PC-9 (cell line): ENCODE results near the gene HDAC7. TPM values are rescaled to one million over a fixed set of nuclear protein-coding genes. Genes with fewer than 3 reads are reported as not detected.

ENCODE experiments used
- BruUV-seq: library from RNA; stranded (reverse); fragments of 400-500 nt; replicated peaks from 2 replicates; lab custom pipeline; 2021; lab: Mats Ljungman, UMichigan
- CTCF ChIA-PET: fragments of 300-600 bp; sonication (Branson Sonifier 250); formaldehyde crosslinking; loops from one replicate; lab custom pipeline; 2022; ENCODE audit warnings: antibody characterized with exemption; lab: Charles Lee
- POLR2A ChIA-PET: fragments of 300-600 bp; sonication (Branson Sonifier 250); formaldehyde crosslinking; loops from one replicate; lab custom pipeline; 2022; ENCODE audit warnings: antibody characterized with exemption; ENCODE audit not compliant: unreplicated experiment; lab: Charles Lee
- DNase-seq, 2 experiments: peaks; one replicate each; pipeline versions ENCODE4 v3.0.0 to v3.0.0-alpha.2; 2015 to 2022; ENCODE audit warnings: mixed read lengths in 1 of 2
- H2AFZ ChIP-seq: fragments of 200-600 bp; sonication (generic); 2 replicates; pipeline ENCODE4 v1.8.1; 2017; ENCODE audit warnings: antibody characterized with exemption
- H3F3A ChIP-seq: fragments of 200-600 bp; sonication (generic); 2 replicates; pipeline ENCODE4 v1.8.1; 2017; ENCODE audit warnings: antibody characterized with exemption, mild to moderate bottlenecking, low read depth; ENCODE audit not compliant: insufficient read depth
- H3K27ac ChIP-seq: fragments of 200-600 bp; sonication (generic); 2 replicates; pipeline ENCODE4 v1.6.1; 2016; ENCODE audit warnings: mixed run types
- H3K27me3 ChIP-seq: fragments of 200-600 bp; sonication (generic); 2 replicates; pipeline ENCODE4 v1.6.1; 2016; ENCODE audit warnings: low read depth, mixed run types; ENCODE audit not compliant: insufficient read depth
- H3K36me3 ChIP-seq: fragments of 200-600 bp; sonication (generic); 2 replicates; pipeline ENCODE4 v1.6.1; 2016; ENCODE audit warnings: low read depth, mixed run types
- H3K4me1 ChIP-seq: fragments of 200-600 bp; sonication (generic); replicated peaks from 2 replicates; pipeline ENCODE4 v1.6.1; 2016; ENCODE audit warnings: mixed run types; ENCODE audit not compliant: insufficient read depth
- H3K4me2 ChIP-seq: fragments of 200-600 bp; sonication (generic); 2 replicates; pipeline ENCODE4 v1.6.1; 2017; ENCODE audit warnings: mixed run types
- H3K4me3 ChIP-seq: fragments of 200-600 bp; sonication (generic); 2 replicates; pipeline ENCODE4 v1.6.1; 2016; ENCODE audit warnings: mixed run types
- H3K79me2 ChIP-seq: fragments of 200-600 bp; sonication (generic); 2 replicates; pipeline ENCODE4 v1.6.1; 2017; ENCODE audit warnings: low read depth, mixed run types
- H3K9me2 ChIP-seq: fragments of 200-600 bp; sonication (generic); 2 replicates; pipeline ENCODE4 v1.8.1; 2017; ENCODE audit warnings: mild to moderate bottlenecking; ENCODE audit not compliant: insufficient read depth
- H3K9me3 ChIP-seq: fragments of 200-600 bp; sonication (generic); 2 replicates; pipeline ENCODE4 v1.8.1; 2016; ENCODE audit warnings: low read depth; ENCODE audit not compliant: insufficient read depth
- H4K20me1 ChIP-seq: fragments of 200-600 bp; sonication (generic); 2 replicates; pipeline ENCODE4 v1.8.1; 2017; ENCODE audit not compliant: insufficient read depth
- CTCF ChIP-seq: fragments of 200-600 bp; sonication (generic); conservative IDR thresholded peaks from 2 replicates; pipeline ENCODE4 v1.6.1; 2017; ENCODE audit warnings: mixed run types, antibody characterized with exemption, mild to moderate bottlenecking, moderate library complexity
- EZH2 ChIP-seq: fragments of 200-600 bp; sonication (generic); IDR thresholded peaks from 2 replicates; pipeline ENCODE4 v1.8.0; 2017; ENCODE audit warnings: antibody characterized with exemption, low read depth
- intact Hi-C: fragments of 100-400 bp; cut with micrococcal nuclease; formaldehyde crosslinking; loops from one replicate; pipeline ENCODE4 v1.10.0; 2022; ENCODE audit not compliant: unreplicated experiment
- total RNA-seq: library from RNA; stranded (reverse); gene quantifications from 2 replicates; pipeline ENCODE4 v1.2.3, GENCODE V29; 2021

Gene HDAC7
- total RNA-seq, 1 experiment from 2014 or later, result 106 TPM

GRCh38 chr12:47835006-47835830, 15.5 kb upstream of the HDAC7 start:
- H3K27me3 ChIP-seq, result no peaks in the 10 kb centered on the region
- H2AFZ ChIP-seq, result no peak overlapping the region
- TF ChIP-seq CTCF, result no peak
- TF ChIP-seq EZH2, result no peak
- H3K4me3 ChIP-seq, result no peak overlapping the region
- POLR2A ChIA-PET, result interaction anchor here (0.6 to 1.3 kb wide), 9 partner anchors 10 to 129 kb away, joined by 3 to 13 read pairs (median 4); partner anchors contain the start of genes HDAC7, RPAP3 and TMEM106C
- no TSS peak for BruUV-seq
- DNase-seq, result no peak
- CTCF ChIA-PET, result interaction anchor here (0.7 to 1.8 kb wide), 7 partner anchors 22 to 93 kb away, joined by 3 to 13 read pairs (median 5); no protein-coding TSS in a partner anchor
- H3F3A ChIP-seq, result peaks cover 10% of the 10 kb centered on the region; the same call in 1 of the 2 replicates
- H3K79me2 ChIP-seq, result no peaks in the 10 kb centered on the region
- peak overlapping the region; percentile 65; the same call in 1 of the 2 replicates for H3K27ac ChIP-seq
- H3K9me3 ChIP-seq, result 0 out of 2 replicates have a peak, but pooled peaks cover 4% of the 10 kb centered on the region
- H3K9me2 ChIP-seq, result no peaks in the 10 kb centered on the region
- intact Hi-C loops, result loop anchor here (1.0 kb wide), 1 partner anchor 10 kb away; no protein-coding TSS in a partner anchor
- peaks cover 37% of the 10 kb centered on the region for H3K4me1 ChIP-seq
- no peaks in the 10 kb centered on the region for H4K20me1 ChIP-seq
- H3K4me2 ChIP-seq, result peak overlapping the region; percentile 53
- H3K36me3 ChIP-seq, result no peaks in the 10 kb centered on the region

- Histone ChIP-seq H3K4me3 (no peak overlapping the region), H3K27me3 (no peaks in the 10 kb centered on the region), H4K20me1 (no peaks in the 10 kb centered on the region), H3K36me3 (no peaks in the 10 kb centered on the region), H3K27ac (no peak overlapping the region), H3K9me2 (no peaks in the 10 kb centered on the region), H3K79me2 (no peaks in the 10 kb centered on the region), H2AFZ (no peak overlapping the region), H3F3A (peaks cover 10% of the 10 kb centered on the region; the same call in 1 of the 2 replicates), H3K9me3 (0 out of 2 replicates have a peak, but pooled peaks cover 4% of the 10 kb centered on the region), H3K4me2 (no peak overlapping the region), H3K4me1 (peaks cover 46% of the 10 kb centered on the region)
- intact Hi-C loops, result no loop called here
- no peak for DNase-seq
- CTCF ChIA-PET, result no interaction called here
- POLR2A ChIA-PET, result no interaction called here
- BruUV-seq, result no TSS peak
- TF ChIP-seq EZH2 (no peak), CTCF (no peak)
These were observed 14.6 kb upstream of the HDAC7 start for GRCh38 chr12:47834199-47834903.

- intact Hi-C loops, result no loop called here
These were observed 13.9 kb upstream of the HDAC7 start for GRCh38 chr12:47833591-47834012.

More at GRCh38 chr12:47833591-47834012, 13.9 kb upstream of the HDAC7 start:
- no peak for TF ChIP-seq CTCF
- no peak for TF ChIP-seq EZH2
- Histone ChIP-seq H3K4me1 (peaks cover 54% of the 10 kb centered on the region), H3K9me3 (0 out of 2 replicates have a peak, but pooled peaks cover 4% of the 10 kb centered on the region), H3K4me3 (no peak overlapping the region), H3F3A (peaks cover 10% of the 10 kb centered on the region; the same call in 1 of the 2 replicates), H3K9me2 (no peaks in the 10 kb centered on the region), H4K20me1 (no peaks in the 10 kb centered on the region), H3K27me3 (no peaks in the 10 kb centered on the region), H3K27ac (no peak overlapping the region), H2AFZ (no peak overlapping the region), H3K79me2 (no peaks in the 10 kb centered on the region), H3K4me2 (no peak overlapping the region), H3K36me3 (no peaks in the 10 kb centered on the region)
- DNase-seq, result no peak
- BruUV-seq, result no TSS peak
- ChIA-PET CTCF (no interaction called here), POLR2A (no interaction called here)
